ENCODE measurements around the gene GDPD3. TPM values are rescaled to one million over a fixed set of nuclear protein-coding genes. Genes with fewer than 3 reads are reported as not detected.
A peak's percentile ranks its signal among the peaks of the same experiment; 100 is the strongest.

The GDPD3 gene
- total RNA-seq, 1 experiment from 2014 or later = 2.1 TPM

- Histone ChIP-seq H3K27me3 (ENCODE audit: low read length) (0 out of 2 replicates have a peak, but pooled peaks cover 4% of the 10 kb centered on the region), H3K4me1 (ENCODE audit: low read length) (no peaks in the 10 kb centered on the region), H3K9me2 (replicated peaks; ENCODE audit: insufficient read depth, low read length) (no peaks in the 10 kb centered on the region), H4K20me1 (ENCODE audit: insufficient read depth, low read depth, low read length) (no peaks in the 10 kb centered on the region), H3K4me2 (ENCODE audit: low read depth, low read length, poor library complexity, severe bottlenecking) (no peak overlapping the region), H3K36me3 (ENCODE audit: insufficient read depth, low read length) (no peaks in the 10 kb centered on the region), H3K4me3 (ENCODE audit: low read length) (no peak overlapping the region), H3K9me3 (ENCODE audit: low read length) (peaks cover 12% of the 10 kb centered on the region), H3K9ac (ENCODE audit: low read length) (no peak overlapping the region), H3K27ac (ENCODE audit: low read length) (no peak overlapping the region), H2AFZ (ENCODE audit: low read length) (no peak overlapping the region), H3K79me2 (ENCODE audit: low read length) (no peaks in the 10 kb centered on the region)
- no peak for DNase-seq
These were observed 32.3 kb upstream of the GDPD3 start for GRCh38 chr16:30145657-30146056.

- Histone ChIP-seq H3K4me2 (ENCODE audit: low read depth, low read length, poor library complexity, severe bottlenecking) (no peak overlapping the region), H3K27ac (ENCODE audit: low read length) (no peak overlapping the region), H3K36me3 (ENCODE audit: insufficient read depth, low read length) (no peaks in the 10 kb centered on the region), H3K9me3 (ENCODE audit: low read length) (peaks cover 12% of the 10 kb centered on the region), H3K9me2 (replicated peaks; ENCODE audit: insufficient read depth, low read length) (no peaks in the 10 kb centered on the region), H3K4me1 (ENCODE audit: low read length) (peaks cover 2% of the 10 kb centered on the region), H3K4me3 (ENCODE audit: low read length) (no peak overlapping the region), H4K20me1 (ENCODE audit: insufficient read depth, low read depth, low read length) (no peaks in the 10 kb centered on the region), H2AFZ (ENCODE audit: low read length) (no peak overlapping the region), H3K9ac (ENCODE audit: low read length) (no peak overlapping the region), H3K27me3 (ENCODE audit: low read length) (0 out of 2 replicates have a peak, but pooled peaks cover 4% of the 10 kb centered on the region), H3K79me2 (ENCODE audit: low read length) (no peaks in the 10 kb centered on the region)
- DNase-seq = no peak
These were observed 31.6 kb upstream of the GDPD3 start for GRCh38 chr16:30144917-30145316.

- Histone ChIP-seq H3K4me3 (ENCODE audit: low read length) (no peak overlapping the region), H3K4me2 (ENCODE audit: low read depth, low read length, poor library complexity, severe bottlenecking) (no peak overlapping the region)
- no peak for DNase-seq
These were observed 30.7 kb upstream of the GDPD3 start for GRCh38 chr16:30144017-30144416.

GRCh38 chr16:30143347-30143702 lies 30.0 kb upstream of the GDPD3 start:
- H3K4me2 ChIP-seq (ENCODE audit: low read depth, low read length, poor library complexity, severe bottlenecking) = no peak overlapping the region

More at GRCh38 chr16:30144017-30144416, 30.7 kb upstream of the GDPD3 start:
- no peaks in the 10 kb centered on the region for H3K9me2 ChIP-seq (replicated peaks; ENCODE audit: insufficient read depth, low read length)
- H3K27me3 ChIP-seq (ENCODE audit: low read length) = 0 out of 2 replicates have a peak, but pooled peaks cover 2% of the 10 kb centered on the region
- H3K27ac ChIP-seq (ENCODE audit: low read length) = no peak overlapping the region
- peaks cover 5% of the 10 kb centered on the region for H3K4me1 ChIP-seq (ENCODE audit: low read length)
- H3K9ac ChIP-seq (ENCODE audit: low read length) = no peak overlapping the region
- H4K20me1 ChIP-seq (ENCODE audit: insufficient read depth, low read depth, low read length) = no peaks in the 10 kb centered on the region
- no peak overlapping the region for H2AFZ ChIP-seq (ENCODE audit: low read length)
- no peaks in the 10 kb centered on the region for H3K36me3 ChIP-seq (ENCODE audit: insufficient read depth, low read length)
- H3K79me2 ChIP-seq (ENCODE audit: low read length) = no peaks in the 10 kb centered on the region
- peaks cover 3% of the 10 kb centered on the region; the same call in 1 of the 2 replicates for H3K9me3 ChIP-seq (ENCODE audit: low read length)

GRCh38 chr16:30142672-30143346 lies 29.5 kb upstream of the GDPD3 start:
- Histone ChIP-seq H3K9ac (ENCODE audit: low read length) (no peak overlapping the region), H3K79me2 (ENCODE audit: low read length) (no peaks in the 10 kb centered on the region), H4K20me1 (ENCODE audit: insufficient read depth, low read depth, low read length) (no peaks in the 10 kb centered on the region), H3K9me2 (replicated peaks; ENCODE audit: insufficient read depth, low read length) (no peaks in the 10 kb centered on the region), H3K4me3 (ENCODE audit: low read length) (no peak overlapping the region), H3K4me1 (ENCODE audit: low read length) (peaks cover 5% of the 10 kb centered on the region), H3K9me3 (ENCODE audit: low read length) (no peaks in the 10 kb centered on the region), H3K27ac (ENCODE audit: low read length) (no peak overlapping the region), H3K36me3 (ENCODE audit: insufficient read depth, low read length) (no peaks in the 10 kb centered on the region), H2AFZ (ENCODE audit: low read length) (no peak overlapping the region), H3K4me2 (ENCODE audit: low read depth, low read length, poor library complexity, severe bottlenecking) (no peak overlapping the region), H3K27me3 (ENCODE audit: low read length) (0 out of 2 replicates have a peak, but pooled peaks cover 2% of the 10 kb centered on the region)
- peak; percentile 53 for DNase-seq

More at GRCh38 chr16:30143347-30143702, 30.0 kb upstream of the GDPD3 start:
- Histone ChIP-seq H3K4me1 (ENCODE audit: low read length) (peaks cover 5% of the 10 kb centered on the region), H3K9me2 (replicated peaks; ENCODE audit: insufficient read depth, low read length) (no peaks in the 10 kb centered on the region), H3K27ac (ENCODE audit: low read length) (no peak overlapping the region), H3K4me3 (ENCODE audit: low read length) (no peak overlapping the region), H2AFZ (ENCODE audit: low read length) (no peak overlapping the region), H3K36me3 (ENCODE audit: insufficient read depth, low read length) (no peaks in the 10 kb centered on the region), H3K27me3 (ENCODE audit: low read length) (0 out of 2 replicates have a peak, but pooled peaks cover 2% of the 10 kb centered on the region), H3K9ac (ENCODE audit: low read length) (no peak overlapping the region), H3K79me2 (ENCODE audit: low read length) (no peaks in the 10 kb centered on the region), H4K20me1 (ENCODE audit: insufficient read depth, low read depth, low read length) (no peaks in the 10 kb centered on the region), H3K9me3 (ENCODE audit: low read length) (no peaks in the 10 kb centered on the region)
- no peak for DNase-seq

GRCh38 chr16:30141750-30142149 lies 28.4 kb upstream of the GDPD3 start:
- Histone ChIP-seq H3K9me3 (ENCODE audit: low read length) (no peaks in the 10 kb centered on the region), H3K27ac (ENCODE audit: low read length) (no peak overlapping the region), H3K4me2 (ENCODE audit: low read depth, low read length, poor library complexity, severe bottlenecking) (no peak overlapping the region), H3K9me2 (replicated peaks; ENCODE audit: insufficient read depth, low read length) (no peaks in the 10 kb centered on the region), H3K4me1 (ENCODE audit: low read length) (peaks cover 5% of the 10 kb centered on the region), H3K36me3 (ENCODE audit: insufficient read depth, low read length) (no peaks in the 10 kb centered on the region), H3K79me2 (ENCODE audit: low read length) (no peaks in the 10 kb centered on the region), H4K20me1 (ENCODE audit: insufficient read depth, low read depth, low read length) (no peaks in the 10 kb centered on the region), H3K4me3 (ENCODE audit: low read length) (no peak overlapping the region), H2AFZ (ENCODE audit: low read length) (no peak overlapping the region), H3K9ac (ENCODE audit: low read length) (no peak overlapping the region), H3K27me3 (ENCODE audit: low read length) (0 out of 2 replicates have a peak, but pooled peaks cover 2% of the 10 kb centered on the region)
- no peak for DNase-seq

- H3K9me2 ChIP-seq (replicated peaks; ENCODE audit: insufficient read depth, low read length) = no peaks in the 10 kb centered on the region
- no peaks in the 10 kb centered on the region for H3K79me2 ChIP-seq (ENCODE audit: low read length)
- H3K27ac ChIP-seq (ENCODE audit: low read length) = no peak overlapping the region
- peak overlapping the region; percentile 74 for H2AFZ ChIP-seq (ENCODE audit: low read length)
- H3K9ac ChIP-seq (ENCODE audit: low read length) = no peak overlapping the region
- H3K27me3 ChIP-seq (ENCODE audit: low read length) = no peaks in the 10 kb centered on the region
- no peak overlapping the region for H3K4me3 ChIP-seq (ENCODE audit: low read length)
- peaks cover 5% of the 10 kb centered on the region for H3K4me1 ChIP-seq (ENCODE audit: low read length)
- H3K4me2 ChIP-seq (ENCODE audit: low read depth, low read length, poor library complexity, severe bottlenecking) = peak overlapping the region; percentile 11
- no peaks in the 10 kb centered on the region for H3K36me3 ChIP-seq (ENCODE audit: insufficient read depth, low read length)
- H3K9me3 ChIP-seq (ENCODE audit: low read length) = no peaks in the 10 kb centered on the region
- DNase-seq = no peak
- H4K20me1 ChIP-seq (ENCODE audit: insufficient read depth, low read depth, low read length) = no peaks in the 10 kb centered on the region
These were observed 26.5 kb upstream of the GDPD3 start for GRCh38 chr16:30139583-30140481.

GRCh38 chr16:30137897-30138296 lies 24.6 kb upstream of the GDPD3 start:
- DNase-seq = no peak
- Histone ChIP-seq H3K4me1 (ENCODE audit: low read length) (peaks cover 5% of the 10 kb centered on the region), H3K79me2 (ENCODE audit: low read length) (no peaks in the 10 kb centered on the region), H3K36me3 (ENCODE audit: insufficient read depth, low read length) (no peaks in the 10 kb centered on the region), H4K20me1 (ENCODE audit: insufficient read depth, low read depth, low read length) (no peaks in the 10 kb centered on the region), H3K9me3 (ENCODE audit: low read length) (no peaks in the 10 kb centered on the region), H2AFZ (ENCODE audit: low read length) (no peak overlapping the region), H3K27ac (ENCODE audit: low read length) (no peak overlapping the region), H3K4me2 (ENCODE audit: low read depth, low read length, poor library complexity, severe bottlenecking) (no peak overlapping the region), H3K4me3 (ENCODE audit: low read length) (no peak overlapping the region), H3K9ac (ENCODE audit: low read length) (no peak overlapping the region), H3K27me3 (ENCODE audit: low read length) (no peaks in the 10 kb centered on the region), H3K9me2 (replicated peaks; ENCODE audit: insufficient read depth, low read length) (no peaks in the 10 kb centered on the region)

Measured in Karpas-422 (cell line).